Activated CD4-positive, alpha-beta T cell treated with anti-CD3 and anti-CD28 coated beads for 24 hours (primary cell): ENCODE results near the gene NPRL2.

ENCODE experiments used
- DNase-seq, 2 donors: peaks; one replicate each; pipeline ENCODE4 v3.0.0-alpha.2; 2020; ENCODE audit warnings: low read depth in 2 of 2

The NPRL2 gene

GRCh38 chr3:50373146-50374051 is 22.8 kb upstream of the NPRL2 start:
- DNase-seq: no peak

GRCh38 chr3:50372349-50372748 is 21.8 kb upstream of the NPRL2 start:
- no peak for DNase-seq

DNA sequence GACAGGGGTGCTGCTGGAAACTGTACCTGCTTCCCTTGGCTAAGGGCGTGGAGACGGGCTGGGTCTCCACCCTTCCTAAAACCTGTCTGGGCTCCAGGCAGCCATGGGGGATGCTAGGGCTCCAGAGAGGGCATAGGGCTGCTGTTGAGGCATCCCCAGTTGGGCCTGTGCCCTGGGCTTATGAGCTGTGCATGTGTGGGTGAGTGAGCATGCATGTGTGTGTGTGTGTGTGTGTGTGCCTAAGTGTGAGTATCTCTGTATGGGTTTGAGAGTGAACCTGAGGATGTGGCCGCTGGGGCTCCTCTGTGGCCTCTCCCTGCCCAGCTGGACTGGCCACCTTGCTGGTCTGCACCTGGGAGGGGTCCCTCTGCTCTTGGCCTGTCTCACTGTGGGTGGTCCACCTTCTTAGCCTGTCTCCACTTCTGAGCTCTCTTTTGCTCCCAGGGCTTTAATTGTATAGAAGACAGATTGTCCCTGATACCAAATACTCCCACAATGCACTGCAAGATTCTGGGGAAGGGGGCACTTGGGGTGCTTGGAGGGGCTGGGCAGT is 20.6 kb upstream of the NPRL2 start:
- no peak for DNase-seq

- DNase-seq: no peak
These were observed 20.0 kb upstream of the NPRL2 start for GRCh38 chr3:50370594-50370993.

- no peak for DNase-seq
These were observed 18.6 kb upstream of the NPRL2 start for GRCh38 chr3:50369012-50369670.

DNA sequence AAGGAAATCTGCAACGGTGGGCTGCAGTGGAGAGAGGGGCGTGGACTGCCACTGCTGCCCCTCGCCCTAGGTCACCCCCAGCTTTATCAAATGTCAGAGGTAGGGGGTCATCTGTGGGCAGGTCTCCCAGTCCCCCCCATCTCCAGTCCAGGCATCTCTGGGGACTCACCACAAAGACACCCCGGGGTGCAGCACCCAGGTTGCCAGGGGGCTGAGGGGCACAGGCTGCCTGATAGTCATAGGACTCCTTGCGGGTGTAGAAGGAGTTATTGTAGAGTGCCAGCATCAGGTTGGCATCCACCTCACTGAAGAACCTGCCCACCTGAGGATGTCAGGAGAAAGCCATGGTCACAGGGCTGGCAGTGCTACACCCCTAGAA is 15.3 kb upstream of the NPRL2 start:
- no peak for DNase-seq

- DNase-seq: peak; percentile 92 to 93
These were observed 14.7 kb upstream of the NPRL2 start for GRCh38 chr3:50365080-50365841.

GRCh38 chr3:50364573-50365079 is 14.1 kb upstream of the NPRL2 start:
- no peak for DNase-seq

- no peak for DNase-seq
These were observed 9.2 kb upstream of the NPRL2 start for GRCh38 chr3:50359760-50360110.

DNA sequence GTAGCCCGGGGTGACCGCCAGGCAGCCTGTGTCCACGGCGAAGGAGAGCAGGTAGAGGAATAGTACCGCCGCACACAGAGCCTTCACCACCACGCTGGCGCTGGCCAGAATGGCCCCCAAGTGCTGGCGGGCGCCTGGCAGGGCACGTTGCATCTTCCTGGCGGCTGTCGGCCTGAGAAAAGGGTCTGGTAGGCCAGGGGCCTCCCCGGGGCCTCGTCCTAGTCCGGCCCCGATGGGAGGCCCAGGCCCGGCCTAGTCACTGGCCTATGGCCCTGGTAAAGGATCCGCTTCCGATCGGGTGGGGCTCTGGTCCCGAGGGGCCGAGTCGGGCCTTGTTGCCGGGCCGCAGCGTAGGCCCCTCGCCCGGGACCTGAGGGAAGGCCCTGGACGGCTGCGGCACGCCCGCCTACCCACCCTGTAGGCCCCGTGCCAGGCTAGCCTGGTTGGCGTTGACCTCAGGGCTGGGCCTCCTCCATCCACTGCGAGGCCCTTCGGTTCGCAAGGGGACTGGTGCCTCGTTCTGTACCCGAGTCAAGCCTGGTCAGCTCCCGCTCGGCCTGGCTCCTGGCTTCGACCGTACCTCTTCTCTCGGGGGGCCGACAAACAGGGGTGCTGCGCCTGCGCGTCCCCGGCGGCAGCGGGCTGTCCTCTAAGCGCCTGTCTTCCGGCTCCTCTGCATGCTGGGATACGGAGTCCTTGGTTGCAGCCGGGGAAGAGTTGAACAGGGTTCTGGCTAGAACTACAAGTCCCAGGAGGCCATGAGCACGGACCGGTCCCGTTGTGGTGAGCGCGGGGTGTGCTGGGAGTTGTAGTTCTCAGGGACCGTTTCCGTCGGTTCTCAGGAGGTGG is 8.6 kb upstream of the NPRL2 start, which contains the start of gene TMEM115:
Gene TMEM115, minus strand, starts transcription at position 611 of the 849 bp plus-strand sequence. Its CDS starts 458 bp downstream, at position 153.
- peak; percentile 86 to 91 for DNase-seq

DNA sequence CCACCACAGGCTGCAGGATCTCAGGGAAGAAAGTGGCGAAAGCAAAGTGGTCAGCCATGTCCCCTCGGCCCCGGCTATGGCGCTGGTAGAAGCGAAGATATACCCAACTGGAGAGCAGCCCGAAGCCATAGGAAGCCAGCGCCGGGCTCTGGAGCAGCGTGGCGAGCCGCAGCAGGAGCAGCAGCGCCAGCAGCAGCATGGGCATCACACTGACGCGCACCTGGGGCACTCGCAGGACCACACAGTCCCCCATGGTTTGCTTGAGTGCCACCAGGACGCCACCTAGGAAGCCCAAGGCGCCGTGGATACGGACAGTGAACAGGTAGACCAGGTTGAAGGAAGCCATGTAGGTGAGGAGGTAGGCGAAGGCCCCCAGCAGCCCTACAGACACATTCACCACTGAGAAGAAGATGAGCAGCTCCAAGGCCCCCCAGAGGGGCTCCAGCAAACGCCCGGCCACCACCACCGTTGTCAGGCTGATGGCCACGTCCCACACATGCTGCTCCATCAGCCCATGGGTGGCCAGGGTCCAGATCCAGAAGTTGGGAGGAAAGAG is 7.9 kb upstream of the NPRL2 start:
- no peak for DNase-seq

GRCh38 chr3:50357481-50357880 is 6.9 kb upstream of the NPRL2 start:
- DNase-seq: no peak

GRCh38 chr3:50356553-50356952 is 6.0 kb upstream of the NPRL2 start:
- no peak for DNase-seq

GRCh38 chr3:50355829-50356552 is 5.4 kb upstream of the NPRL2 start:
- no peak for DNase-seq

DNA sequence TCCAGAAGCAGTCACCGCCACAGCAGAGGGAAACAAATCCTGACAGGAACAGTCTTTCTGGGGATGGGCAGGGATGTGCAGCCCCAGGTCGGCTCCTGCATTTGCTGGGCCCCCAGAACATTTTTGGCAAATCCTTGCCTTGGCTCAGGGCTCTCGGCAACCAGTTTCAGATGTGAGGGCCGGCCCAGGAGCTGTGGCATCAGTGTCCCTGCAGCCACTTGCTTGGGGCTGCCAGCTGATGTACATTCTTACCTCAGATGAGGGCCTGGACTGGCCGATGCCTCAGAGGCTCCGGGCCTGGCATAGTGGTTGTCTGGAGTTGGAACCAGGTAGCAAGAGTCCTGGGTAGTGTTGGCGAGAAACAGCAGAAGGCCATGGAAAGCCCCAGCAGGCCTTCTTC is 4.3 kb upstream of the NPRL2 start:
- DNase-seq: no peak

- DNase-seq: no peak
These were observed 3.7 kb upstream of the NPRL2 start for GRCh38 chr3:50354186-50354764.

GRCh38 chr3:50353245-50354004 is 2.9 kb upstream of the NPRL2 start:
- no peak for DNase-seq

GRCh38 chr3:50352781-50353180 is 2.2 kb upstream of the NPRL2 start:
- no peak for DNase-seq

DNA sequence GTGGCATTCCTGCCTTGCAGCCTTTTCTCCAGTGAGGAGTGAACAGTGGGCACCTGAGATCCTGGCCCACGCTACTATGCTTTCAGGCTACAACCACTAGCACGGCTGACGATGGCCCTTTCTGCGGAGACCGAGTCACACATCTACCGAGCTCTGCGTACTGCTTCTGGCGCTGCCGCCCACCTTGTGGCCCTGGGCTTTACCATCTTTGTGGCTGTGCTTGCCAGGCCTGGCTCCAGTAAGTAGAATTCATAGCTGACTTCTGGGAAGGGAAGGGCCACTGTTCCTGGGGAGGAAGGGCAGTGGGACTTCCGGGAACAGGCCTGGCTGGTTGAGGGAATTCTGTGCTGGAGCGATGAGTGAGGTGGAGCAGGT is 735 bp upstream of the NPRL2 start:
- DNase-seq: no peak
